H1 (cell line): ENCODE measurements around the gene CCDC82. TPM values are rescaled to one million over a fixed set of nuclear protein-coding genes. Genes with fewer than 3 reads are reported as not detected.

Source experiments
- CTCF ChIA-PET: fragments of 300-600 bp; sonication (Branson Sonifier 250); formaldehyde crosslinking; loops from one replicate; lab custom pipeline; 2021; ENCODE audit not compliant: partially characterized antibody; lab: Charles Lee
- POLR2A ChIA-PET: fragments of 300-600 bp; sonication (Branson Sonifier 250); formaldehyde crosslinking; loops from one replicate; lab custom pipeline; 2021; ENCODE audit warnings: inconsistent platforms; ENCODE audit not compliant: partially characterized antibody; lab: Charles Lee
- DNase-seq, 2 experiments: peaks; one replicate each; pipeline versions ENCODE4 v3.0.0 to v3.0.0-alpha.2; 2010 to 2022; ENCODE audit warnings: low spot score in 2 of 2, low read depth in 1 of 2, mixed read lengths in 1 of 2
- FAIRE-seq: peaks from 2 replicates; lab custom pipeline; 2011; peaks lifted over from hg19 to GRCh38; lab: Jason Lieb, UNC
- H2AFZ ChIP-seq: 2 replicates; pipeline ENCODE4 v1.8.1; 2012; ENCODE audit warnings: low read length, inconsistent platforms
- H2AK5ac ChIP-seq: 2 replicates; pipeline ENCODE4 v1.6.1; 2013; ENCODE audit warnings: low read depth, low read length
- H2BK120ac ChIP-seq: replicated peaks from 2 replicates; pipeline ENCODE3; 2013; ENCODE audit warnings: low read depth, low read length, inconsistent platforms
- H2BK12ac ChIP-seq: 2 replicates; pipeline ENCODE4 v1.6.1; 2013; ENCODE audit warnings: low read depth, low read length
- H2BK15ac ChIP-seq: 2 replicates; pipeline ENCODE4 v1.6.1; 2013; ENCODE audit warnings: low read length
- H2BK20ac ChIP-seq: 2 replicates; pipeline ENCODE4 v1.6.1; 2013; ENCODE audit warnings: low read length
- H2BK5ac ChIP-seq: 2 replicates; pipeline ENCODE4 v1.6.1; 2013; ENCODE audit warnings: low read depth, low read length
- H3K14ac ChIP-seq: 2 replicates; pipeline ENCODE4 v1.6.1; 2013; ENCODE audit warnings: inconsistent platforms; ENCODE audit not compliant: insufficient read length
- H3K18ac ChIP-seq: 2 replicates; pipeline ENCODE4 v1.6.1; 2013; ENCODE audit warnings: low read length; ENCODE audit errors: extremely low read depth
- H3K23ac ChIP-seq: 2 replicates; pipeline ENCODE4 v1.6.1; 2013; ENCODE audit warnings: inconsistent platforms; ENCODE audit not compliant: insufficient read length
- H3K23me2 ChIP-seq: 2 replicates; pipeline ENCODE4 v1.6.1; 2013; ENCODE audit warnings: low read depth, low read length
- H3K27ac ChIP-seq: 2 replicates; pipeline ENCODE4 v1.6.1; 2011; ENCODE audit warnings: low read depth, low read length, inconsistent platforms
- H3K27me3 ChIP-seq, 4 experiments: replicated peaks in 1 of 4; 1 replicate in 1 of 4; 2 replicates in 3 of 4; pipeline versions ENCODE4 v1.6.1 to v1.8.1; 2011 to 2013; ENCODE audit warnings: low read length in 3 of 4, mild to moderate bottlenecking in 3 of 4, inconsistent platforms in 2 of 4, mixed read lengths in 2 of 4, moderate library complexity in 1 of 4; ENCODE audit not compliant: control insufficient read depth in 3 of 4, insufficient read depth in 3 of 4; ENCODE audit errors: extremely low read depth in 1 of 4
- H3K36me3 ChIP-seq, 4 experiments: 2 replicates each; pipeline versions ENCODE4 v1.6.1 to v1.8.1; 2011 to 2013; ENCODE audit warnings: mild to moderate bottlenecking in 4 of 4, low read length in 3 of 4, moderate library complexity in 2 of 4, control low read depth in 1 of 4, inconsistent platforms in 1 of 4; ENCODE audit not compliant: insufficient read depth in 4 of 4, control insufficient read depth in 2 of 4
- H3K4ac ChIP-seq: replicated peaks from 2 replicates; pipeline ENCODE3; 2013; ENCODE audit warnings: low read length, low read depth, mixed read lengths, inconsistent platforms; ENCODE audit not compliant: insufficient read length
- H3K4me1 ChIP-seq, 4 experiments: replicated peaks in 1 of 4; 1 replicate in 1 of 4; 2 replicates in 3 of 4; pipeline versions ENCODE4 v1.6.1 to v1.8.1; 2011 to 2013; ENCODE audit warnings: low read length in 3 of 4, inconsistent platforms in 2 of 4, mixed read lengths in 1 of 4; ENCODE audit not compliant: insufficient read depth in 4 of 4, control insufficient read depth in 3 of 4
- H3K4me2 ChIP-seq, 2 experiments: 2 replicates each; pipeline versions ENCODE4 v1.6.1 to v1.8.1; 2011 to 2013; ENCODE audit warnings: low read depth in 2 of 2, low read length in 2 of 2, control low read depth in 1 of 2, inconsistent platforms in 1 of 2, mild to moderate bottlenecking in 1 of 2; ENCODE audit not compliant: insufficient read depth in 1 of 2
- H3K4me3 ChIP-seq, 4 experiments: fragments of 200-600, 300-600 bp in 1 of 4; sonication (generic), shearing (Covaris generic), sonication (Bioruptor Twin) in 1 of 4; 2 replicates each; pipeline versions ENCODE4 v1.5.1 to v1.8.1; 2011 to 2016; ENCODE audit warnings: low read length in 4 of 4, low read depth in 3 of 4, control low read depth in 2 of 4, inconsistent platforms in 2 of 4, mild to moderate bottlenecking in 2 of 4, mixed read lengths in 1 of 4, moderate library complexity in 1 of 4; ENCODE audit not compliant: insufficient read depth in 2 of 4; ENCODE audit errors: extremely low read depth in 1 of 4
- H3K56ac ChIP-seq: replicated peaks from 2 replicates; pipeline ENCODE3; 2013; ENCODE audit warnings: low read depth, mild to moderate bottlenecking, mixed read lengths, low read length, inconsistent platforms; ENCODE audit not compliant: insufficient read length
- H3K79me1 ChIP-seq: 2 replicates; pipeline ENCODE4 v1.6.1; 2013; ENCODE audit warnings: low read depth, low read length, control low read depth
- H3K79me2 ChIP-seq, 2 experiments: 2 replicates each; pipeline versions ENCODE4 v1.6.1 to v1.8.1; 2012 to 2013; ENCODE audit warnings: low read length in 2 of 2, mild to moderate bottlenecking in 2 of 2, inconsistent platforms in 1 of 2; ENCODE audit not compliant: insufficient read depth in 2 of 2, control insufficient read depth in 1 of 2
- H3K9ac ChIP-seq, 4 experiments: replicated peaks in 1 of 4; 1 replicate in 1 of 4; 2 replicates in 3 of 4; pipeline versions ENCODE4 v1.6.1 to v1.8.1; 2011 to 2013; ENCODE audit warnings: low read depth in 3 of 4, low read length in 3 of 4, control low read depth in 2 of 4, mild to moderate bottlenecking in 2 of 4, moderate library complexity in 2 of 4, inconsistent platforms in 1 of 4; ENCODE audit errors: extremely low read depth in 1 of 4
- H3K9me3 ChIP-seq, 2 experiments: 2 replicates each; pipeline versions ENCODE4 v1.6.1 to v1.8.1; 2012 to 2013; ENCODE audit warnings: mild to moderate bottlenecking in 2 of 2, moderate library complexity in 2 of 2, control low read depth in 1 of 2, inconsistent platforms in 1 of 2, low read depth in 1 of 2, low read length in 1 of 2, mixed read lengths in 1 of 2; ENCODE audit not compliant: insufficient read depth in 2 of 2
- H4K20me1 ChIP-seq, 2 experiments: replicated peaks in 1 of 2; 2 replicates each; pipeline versions ENCODE3 to v1.8.1; 2011 to 2013; ENCODE audit warnings: inconsistent platforms in 2 of 2, low read length in 2 of 2, mild to moderate bottlenecking in 1 of 2; ENCODE audit not compliant: insufficient read depth in 2 of 2, control insufficient read depth in 1 of 2
- H4K5ac ChIP-seq: 2 replicates; pipeline ENCODE4 v1.6.1; 2013; ENCODE audit warnings: low read length, low read depth, mixed read lengths, inconsistent platforms; ENCODE audit not compliant: insufficient read length
- H4K8ac ChIP-seq: 2 replicates; pipeline ENCODE4 v1.8.0; 2013; ENCODE audit warnings: mild to moderate bottlenecking, moderate library complexity, low read length, inconsistent platforms; ENCODE audit not compliant: insufficient read depth; ENCODE audit errors: extremely low read depth
- H4K91ac ChIP-seq: replicated peaks from 2 replicates; pipeline ENCODE3; 2013; ENCODE audit warnings: low read length, mixed read lengths, inconsistent platforms; ENCODE audit not compliant: insufficient read length
- EGR1 ChIP-seq: IDR thresholded peaks from 2 replicates; pipeline ENCODE4 v1.6.1; 2011; ENCODE audit warnings: low read depth, low read length, borderline replicate concordance
- FOSL1 ChIP-seq: IDR thresholded peaks from 2 replicates; pipeline ENCODE4 v1.6.1; 2011; ENCODE audit warnings: mild to moderate bottlenecking, low read depth, low read length, moderate library complexity; ENCODE audit not compliant: insufficient read depth
- GABPA ChIP-seq: IDR thresholded peaks from 2 replicates; pipeline ENCODE4 v1.6.1; 2011; ENCODE audit warnings: mild to moderate bottlenecking, low read length, moderate library complexity, borderline replicate concordance; ENCODE audit not compliant: insufficient read depth
- GTF2F1 ChIP-seq: IDR thresholded peaks from 2 replicates; pipeline ENCODE4 v1.6.1; 2012; ENCODE audit warnings: low read depth, low read length, improper control_type of control experiment, borderline replicate concordance
- JUN ChIP-seq: IDR thresholded peaks from 2 replicates; pipeline ENCODE4 v1.6.1; 2011; ENCODE audit warnings: low read depth, mild to moderate bottlenecking, improper control_type of control experiment, low read length
- JUND ChIP-seq: IDR thresholded peaks from 2 replicates; pipeline ENCODE4 v1.6.1; 2011; ENCODE audit warnings: mild to moderate bottlenecking, improper control_type of control experiment, low read length
- PHF8 ChIP-seq: fragments of 200-600 bp; sonication (generic); conservative IDR thresholded peaks from 2 replicates; pipeline ENCODE4 v1.7.1; 2012; ENCODE audit warnings: low read depth, mild to moderate bottlenecking, inconsistent platforms, low read length, moderate library complexity
- RBBP5 ChIP-seq: IDR thresholded peaks from 2 replicates; pipeline ENCODE4 v1.7.1; 2012; ENCODE audit warnings: low read depth, mild to moderate bottlenecking, inconsistent platforms, low read length, moderate library complexity, borderline replicate concordance
- SAP30 ChIP-seq: fragments of 300-600 bp; sonication (generic); IDR thresholded peaks from 2 replicates; pipeline ENCODE4 v1.7.1; 2012; ENCODE audit warnings: low read length, moderate library complexity, mild to moderate bottlenecking, inconsistent platforms; ENCODE audit not compliant: insufficient read depth, insufficient replicate concordance
- SIRT6 ChIP-seq: IDR thresholded peaks from one replicate; pipeline ENCODE4 v1.7.1; 2012; ENCODE audit warnings: low read length, inconsistent platforms
- SP2 ChIP-seq: IDR thresholded peaks from 2 replicates; pipeline ENCODE4 v1.6.1; 2012; ENCODE audit warnings: mild to moderate bottlenecking, low read length, inconsistent platforms
- TAF1 ChIP-seq: IDR thresholded peaks from 2 replicates; pipeline ENCODE4 v1.6.1; 2011; ENCODE audit warnings: mild to moderate bottlenecking, low read depth, low read length
- TAF7 ChIP-seq: optimal IDR thresholded peaks from 2 replicates; pipeline ENCODE3; 2011; ENCODE audit warnings: low read depth, mild to moderate bottlenecking, inconsistent platforms, low read length, moderate library complexity, borderline replicate concordance
- polyA plus RNA-seq, 7 experiments: library from polyadenylated mRNA; depleted of rRNA in 3 of 7; stranded (reverse) in 5 of 7; unstranded in 2 of 7; fragments of >200 nt in 5 of 7; fragments of 200-250 nt in 2 of 7; gene quantifications; 1 replicate in 5 of 7; 2 replicates in 1 of 7; 4 replicates in 1 of 7; pipeline versions ENCODE4 v1.2.1 to v1.2.3, GENCODE V29; 2011 to 2013; ENCODE audit warnings: missing spikeins in 2 of 7, mixed read lengths in 2 of 7
- total RNA-seq: library from RNA; stranded (reverse); fragmentation: NEBNext Ultra II Directional; extraction: Animal tissue kit (Norgen Biotek cat#: 25700); gene quantifications from 2 replicates; pipeline ENCODE4 v1.2.1, GENCODE V29; 2021
- TF ChIP-seq, protein P1 (sequence below): IDR thresholded peaks from 2 replicates; pipeline ENCODE4 v1.6.1; 2011; ENCODE audit warnings: low read length, improper control_type of control experiment

CCDC82 gene
- total and polyA plus RNA-seq, 2 of the 8 experiments (the other 6 are each of a cell fraction or from before 2014, with no cell fraction given): 6.0 to 15.2 TPM

DNA sequence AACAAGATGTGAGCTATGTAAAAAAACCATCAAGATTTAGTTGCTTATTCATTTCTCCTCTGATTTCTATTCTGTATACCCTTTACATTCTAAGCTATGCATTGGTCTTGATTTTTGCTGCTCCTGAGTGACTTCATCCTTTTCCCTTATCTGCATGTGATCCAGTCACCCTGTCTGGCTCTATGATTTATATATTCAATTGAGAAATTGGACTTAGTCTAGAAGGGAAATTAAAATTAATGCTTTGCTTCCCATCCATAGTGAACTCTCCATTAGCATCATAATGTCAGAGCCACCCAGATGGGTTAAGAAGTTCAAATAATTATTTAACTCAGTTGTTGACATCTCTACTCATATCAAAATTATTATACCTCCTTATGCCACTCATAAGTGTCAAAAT, 5.1 kb upstream of the CCDC82 start:
- Histone ChIP-seq H3K4me2 (no peak overlapping the region), H3K4me1 (peaks cover 0 to 2% (median under 1%) of the 10 kb centered on the region in 4 experiments; a peak in 2 of 7 replicates), H3K79me2 (no peaks in the 10 kb centered on the region), H2BK15ac (no peak overlapping the region), H3K4ac (no peak overlapping the region), H3K27me3 (no peaks in the 10 kb centered on the region), H2BK5ac (no peak overlapping the region), H3K23me2 (peaks cover 5% of the 10 kb centered on the region), H3K14ac (no peak overlapping the region), H2BK120ac (no peak overlapping the region), H3K36me3 (no peaks in the 10 kb centered on the region; a peak in 2 of 8 replicates), H4K20me1 (no peaks in the 10 kb centered on the region), H3K9me3 (no peaks in the 10 kb centered on the region; a peak in 2 of 4 replicates), H4K5ac (no peak overlapping the region), H3K9ac (no peak overlapping the region), H4K8ac (no peak overlapping the region), H3K27ac (no peak overlapping the region), H2AK5ac (no peak overlapping the region), H3K79me1 (no peaks in the 10 kb centered on the region), H3K18ac (no peak overlapping the region), H4K91ac (no peak overlapping the region), H3K4me3 (no peak overlapping the region), H2AFZ (no peak overlapping the region), H2BK12ac (no peak overlapping the region), H3K56ac (no peak overlapping the region), H2BK20ac (no peak overlapping the region), H3K23ac (no peak overlapping the region)
- DNase-seq: no peak
- POLR2A ChIA-PET: interaction anchor here (1.0 kb wide), 1 partner anchor 9 kb away, joined by 3 read pairs; no protein-coding TSS in a partner anchor
- CTCF ChIA-PET: interaction anchor here (0.9 to 3.1 kb wide), 15 partner anchors 9 to 598 kb away, joined by 3 to 17 read pairs (median 4); no protein-coding TSS in a partner anchor
- FAIRE-seq: no peak
- TF ChIP-seq PHF8 (no peak), FOSL1 (no peak), JUND (no peak), TAF1 (no peak), SAP30 (no peak), EGR1 (no peak), GABPA (no peak), SIRT6 (no peak), JUN (no peak), TAF7 (no peak), GTF2F1 (no peak), SP2 (no peak), RBBP5 (no peak)
- TF ChIP-seq, protein P1, sequence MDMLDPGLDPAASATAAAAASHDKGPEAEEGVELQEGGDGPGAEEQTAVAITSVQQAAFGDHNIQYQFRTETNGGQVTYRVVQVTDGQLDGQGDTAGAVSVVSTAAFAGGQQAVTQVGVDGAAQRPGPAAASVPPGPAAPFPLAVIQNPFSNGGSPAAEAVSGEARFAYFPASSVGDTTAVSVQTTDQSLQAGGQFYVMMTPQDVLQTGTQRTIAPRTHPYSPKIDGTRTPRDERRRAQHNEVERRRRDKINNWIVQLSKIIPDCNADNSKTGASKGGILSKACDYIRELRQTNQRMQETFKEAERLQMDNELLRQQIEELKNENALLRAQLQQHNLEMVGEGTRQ: no peak
